Fibroblast of lung (primary cell): ENCODE measurements around the gene SLC25A10.

Experiments used
- CTCF ChIP-seq, 2 donors: IDR thresholded peaks in 1 of 2; conservative IDR thresholded peaks in 1 of 2; 1 replicate in 1 of 2; 2 replicates in 1 of 2; pipeline ENCODE4 v1.5.1; 2011 to 2012; ENCODE audit warnings: low read length in 2 of 2, control low read depth in 1 of 2, inconsistent platforms in 1 of 2, low read depth in 1 of 2, mild to moderate bottlenecking in 1 of 2
- EZH2 ChIP-seq: IDR thresholded peaks from 2 replicates; pipeline ENCODE4 v1.5.1; 2012; ENCODE audit warnings: low read length, control low read depth, mild to moderate bottlenecking; ENCODE audit errors: missing control alignments

GRCh38 chr17:81695801-81696200 lies 16.3 kb upstream of the SLC25A10 start:
- no peak for TF ChIP-seq CTCF (conservative IDR thresholded peaks at IDR 0.05 in 1 of 2, IDR thresholded peaks at IDR 0.05 in 1 of 2; ENCODE audit: low read depth in 1 of 2, low read length in 2 of 2)
- no peak for TF ChIP-seq EZH2
